Calu3 (cell line): ENCODE results near the gene MVD. TPM values are rescaled to one million over a fixed set of nuclear protein-coding genes. Genes with fewer than 3 reads are reported as not detected.

Experiments
- BruUV-seq: library from RNA; stranded (reverse); fragments of 400-500 nt; replicated peaks from 2 replicates; lab custom pipeline; 2021; lab: Mats Ljungman, UMichigan
- CTCF ChIA-PET: fragments of 300-600 bp; sonication (Branson Sonifier 250); formaldehyde crosslinking; loops from one replicate; lab custom pipeline; 2022; ENCODE audit warnings: antibody characterized with exemption; lab: Charles Lee
- DNase-seq: peaks from one replicate; pipeline ENCODE4 v3.0.0; 2022
- H3K27ac Mint-ChIP-seq: one replicate; pipeline ENCODE4 v1.8.0; 2022; ENCODE audit warnings: mixed read lengths; ENCODE audit not compliant: unreplicated experiment
- H3K27me3 Mint-ChIP-seq: one replicate; pipeline ENCODE4 v1.8.0; 2022; ENCODE audit warnings: mixed read lengths; ENCODE audit not compliant: unreplicated experiment
- H3K36me3 Mint-ChIP-seq: one replicate; pipeline ENCODE4 v1.8.0; 2022; ENCODE audit warnings: mild to moderate bottlenecking, moderate library complexity, mixed read lengths; ENCODE audit not compliant: insufficient read depth, unreplicated experiment
- H3K4me1 Mint-ChIP-seq: one replicate; pipeline ENCODE4 v1.8.0; 2022; ENCODE audit warnings: mild to moderate bottlenecking, low read depth, mixed read lengths; ENCODE audit not compliant: unreplicated experiment
- H3K4me3 Mint-ChIP-seq: one replicate; pipeline ENCODE4 v1.8.0; 2022; ENCODE audit warnings: mild to moderate bottlenecking, low read depth, moderate library complexity, mixed read lengths; ENCODE audit not compliant: unreplicated experiment
- H3K9me3 Mint-ChIP-seq: one replicate; pipeline ENCODE4 v1.8.0; 2022; ENCODE audit warnings: low read depth, mixed read lengths; ENCODE audit not compliant: unreplicated experiment
- CTCF ChIP-seq: fragments of 200-600 bp; IDR thresholded peaks from one replicate; pipeline ENCODE4 v1.8.0; 2022; ENCODE audit warnings: antibody characterized with exemption; ENCODE audit not compliant: unreplicated experiment
- intact Hi-C: fragments of 100-400 bp; cut with micrococcal nuclease; formaldehyde crosslinking; loops from one replicate; pipeline ENCODE4 v1.10.0; 2022; ENCODE audit not compliant: unreplicated experiment
- total RNA-seq: library from RNA; stranded (reverse); gene quantifications from 2 replicates; pipeline ENCODE4 v1.2.3, GENCODE V29; 2022

Gene MVD
- total RNA-seq, 1 experiment from 2014 or later = 152 TPM

GRCh38 chr16:88630433-88630832, 32.5 kb downstream of the MVD start:
- TF ChIP-seq CTCF = no peak
- Mint-ChIP-seq H3K4me1 (no peaks in the 10 kb centered on the region), H3K9me3 (no peaks in the 10 kb centered on the region), H3K27ac (no peak overlapping the region), H3K27me3 (no peaks in the 10 kb centered on the region), H3K4me3 (no peak overlapping the region), H3K36me3 (peaks cover 62% of the 10 kb centered on the region)
- CTCF ChIA-PET = no interaction called here
- intact Hi-C loops = no loop called here
- no TSS peak for BruUV-seq
- DNase-seq = no peak

GRCh38 chr16:88629835-88630234, 33.1 kb downstream of the MVD start:
- Mint-ChIP-seq H3K9me3 (no peaks in the 10 kb centered on the region), H3K36me3 (peaks cover 56% of the 10 kb centered on the region), H3K27ac (no peak overlapping the region), H3K4me3 (no peak overlapping the region), H3K4me1 (no peaks in the 10 kb centered on the region), H3K27me3 (no peaks in the 10 kb centered on the region)
- intact Hi-C loops = no loop called here
- CTCF ChIA-PET = no interaction called here
- no peak for TF ChIP-seq CTCF
- no peak for DNase-seq
- no TSS peak for BruUV-seq

GRCh38 chr16:88628512-88628974, 34.3 kb downstream of the MVD start:
- BruUV-seq = no TSS peak
- no peak for DNase-seq
- H3K9me3 Mint-ChIP-seq = no peaks in the 10 kb centered on the region
- intact Hi-C loops = no loop called here
- peak; percentile 43 for TF ChIP-seq CTCF
- no peaks in the 10 kb centered on the region for H3K27me3 Mint-ChIP-seq
- H3K4me3 Mint-ChIP-seq = no peak overlapping the region
- peaks cover 53% of the 10 kb centered on the region for H3K36me3 Mint-ChIP-seq
- CTCF ChIA-PET = no interaction called here
- H3K4me1 Mint-ChIP-seq = no peaks in the 10 kb centered on the region
- no peak overlapping the region for H3K27ac Mint-ChIP-seq

- CTCF ChIA-PET = no interaction called here
- H3K27me3 Mint-ChIP-seq = no peaks in the 10 kb centered on the region
Measured at GRCh38 chr16:88627531-88628411, 35.1 kb downstream of the MVD start.

More at GRCh38 chr16:88627531-88628411, 35.1 kb downstream of the MVD start:
- no peaks in the 10 kb centered on the region for H3K9me3 Mint-ChIP-seq
- no peak for DNase-seq
- TF ChIP-seq CTCF = no peak
- H3K4me1 Mint-ChIP-seq = no peaks in the 10 kb centered on the region
- no TSS peak for BruUV-seq
- no peak overlapping the region for H3K27ac Mint-ChIP-seq
- intact Hi-C loops = no loop called here
- H3K4me3 Mint-ChIP-seq = no peak overlapping the region
- H3K36me3 Mint-ChIP-seq = peaks cover 54% of the 10 kb centered on the region
